Peyer's patch (tissue), 4 donors: ENCODE measurements around the gene ZNF318.
"Not testable (repeated sequence)": the region's sequence is repeated elsewhere in the genome, so short reads cannot be mapped to it uniquely, and the experiment has no call there.

Experiments
- POLR2A ChIP-seq, 2 donors: fragments of 450-650 bp; IDR thresholded peaks; one replicate each; pipeline ENCODE4 v1.5.1; 2017; ENCODE audit warnings: antibody characterized with exemption in 2 of 2, mild to moderate bottlenecking in 2 of 2, moderate library complexity in 2 of 2
- TF ChIP-seq, protein P1 (sequence below), 6 experiments: fragments of 450-650 bp in 4 of 6; fragments of 200-600 bp in 2 of 6; sonication (generic) in 1 of 6; IDR thresholded peaks; one replicate each; pipeline ENCODE4 v1.5.1; 2017 to 2019; ENCODE audit warnings: antibody characterized with exemption in 6 of 6, mild to moderate bottlenecking in 3 of 6, moderate library complexity in 1 of 6

DNA sequence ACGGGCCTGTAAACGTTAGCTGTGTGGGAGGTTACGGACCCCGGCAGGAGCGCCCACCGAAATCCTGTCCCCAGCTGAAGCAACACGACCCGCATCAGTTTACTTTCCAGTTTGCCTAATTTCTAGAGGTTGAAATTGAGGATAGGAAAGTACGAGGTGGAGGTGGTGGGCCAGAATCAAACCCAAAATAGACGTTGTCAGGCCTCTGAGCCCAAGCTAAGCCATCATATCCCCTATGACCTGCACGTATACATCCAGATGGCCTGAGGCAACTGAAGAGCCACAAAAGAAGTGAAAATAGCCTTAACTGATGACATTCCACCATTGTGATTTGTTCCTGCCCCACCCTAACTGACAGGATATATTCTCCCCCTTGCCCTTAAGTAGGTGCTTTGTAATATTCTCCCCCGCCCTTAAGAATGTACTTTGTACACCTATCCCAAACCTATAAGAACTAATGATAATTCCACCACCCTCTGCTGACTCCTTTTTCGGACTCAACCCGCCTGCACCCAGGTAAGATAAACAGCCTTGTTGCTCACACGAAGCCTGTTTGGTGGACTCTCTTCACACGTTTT is 645 bp upstream of the ZNF318 start:
- TF ChIP-seq POLR2A (IDR thresholded peaks at IDR 0.05), result not testable (repeated sequence)
- TF ChIP-seq, protein P1, sequence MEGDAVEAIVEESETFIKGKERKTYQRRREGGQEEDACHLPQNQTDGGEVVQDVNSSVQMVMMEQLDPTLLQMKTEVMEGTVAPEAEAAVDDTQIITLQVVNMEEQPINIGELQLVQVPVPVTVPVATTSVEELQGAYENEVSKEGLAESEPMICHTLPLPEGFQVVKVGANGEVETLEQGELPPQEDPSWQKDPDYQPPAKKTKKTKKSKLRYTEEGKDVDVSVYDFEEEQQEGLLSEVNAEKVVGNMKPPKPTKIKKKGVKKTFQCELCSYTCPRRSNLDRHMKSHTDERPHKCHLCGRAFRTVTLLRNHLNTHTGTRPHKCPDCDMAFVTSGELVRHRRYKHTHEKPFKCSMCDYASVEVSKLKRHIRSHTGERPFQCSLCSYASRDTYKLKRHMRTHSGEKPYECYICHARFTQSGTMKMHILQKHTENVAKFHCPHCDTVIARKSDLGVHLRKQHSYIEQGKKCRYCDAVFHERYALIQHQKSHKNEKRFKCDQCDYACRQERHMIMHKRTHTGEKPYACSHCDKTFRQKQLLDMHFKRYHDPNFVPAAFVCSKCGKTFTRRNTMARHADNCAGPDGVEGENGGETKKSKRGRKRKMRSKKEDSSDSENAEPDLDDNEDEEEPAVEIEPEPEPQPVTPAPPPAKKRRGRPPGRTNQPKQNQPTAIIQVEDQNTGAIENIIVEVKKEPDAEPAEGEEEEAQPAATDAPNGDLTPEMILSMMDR (IDR thresholded peaks at IDR 0.05), result not testable (repeated sequence)
